NCI-H1092 treated with DMSO at 0.1 percent for 48 hours (cell line): ENCODE data around the gene IQSEC1.

Experiments used
- DNase-seq: peaks from one replicate; lab custom pipeline; 2025; lab: John Stamatoyannopoulos, UW

IQSEC1 gene

GRCh38 chr3:13047296-13048165 is 25.7 kb downstream of the IQSEC1 start:
- no peak for DNase-seq

GRCh38 chr3:13046569-13047274 is 26.5 kb downstream of the IQSEC1 start:
- DNase-seq, result no peak

- no peak for DNase-seq
Measured at GRCh38 chr3:13045904-13046568, 27.2 kb downstream of the IQSEC1 start.

- DNase-seq, result no peak
Measured at GRCh38 chr3:13045241-13045903, 27.9 kb downstream of the IQSEC1 start.

GRCh38 chr3:13044496-13045240 is 28.6 kb downstream of the IQSEC1 start:
- no peak for DNase-seq

GRCh38 chr3:13043656-13044055 is 29.6 kb downstream of the IQSEC1 start:
- DNase-seq, result no peak

GRCh38 chr3:13042715-13043271 is 30.4 kb downstream of the IQSEC1 start:
- DNase-seq, result no peak

- no peak for DNase-seq
Measured at GRCh38 chr3:13042127-13042701, 31.0 kb downstream of the IQSEC1 start.

- DNase-seq, result no peak
Measured at GRCh38 chr3:13041113-13041776, 32.0 kb downstream of the IQSEC1 start.

GRCh38 chr3:13040361-13041074 is 32.7 kb downstream of the IQSEC1 start:
- no peak for DNase-seq

- peak; percentile 53 for DNase-seq
Measured at GRCh38 chr3:13039213-13039896, 33.9 kb downstream of the IQSEC1 start.

- DNase-seq, result no peak
Measured at GRCh38 chr3:13037458-13038117, 35.6 kb downstream of the IQSEC1 start.

- no peak for DNase-seq
Measured at GRCh38 chr3:13034861-13035260, 38.4 kb downstream of the IQSEC1 start.

- no peak for DNase-seq
Measured at GRCh38 chr3:13034109-13034800, 39.0 kb downstream of the IQSEC1 start.

- no peak for DNase-seq
Measured at GRCh38 chr3:13032206-13032605, 41.0 kb downstream of the IQSEC1 start.

- DNase-seq, result no peak
Measured at GRCh38 chr3:13031621-13032020, 41.6 kb downstream of the IQSEC1 start.

- no peak for DNase-seq
Measured at GRCh38 chr3:13030684-13031083, 42.5 kb downstream of the IQSEC1 start.
